Stimulated activated CD8-positive, alpha-beta memory T cell treated with anti-CD3 and anti-CD28 coated beads, Interleukin-12 subunit alpha, Interleukin-12 subunit beta, amount 100 ng/mL, for 1 hour (primary cell): ENCODE data around the gene RPS6KA5.
A peak's percentile ranks its signal among the peaks of the same experiment; 100 is the strongest.
"Not testable (repeated sequence)": the region's sequence is repeated elsewhere in the genome, so short reads cannot be mapped to it uniquely, and the experiment has no call there.

ENCODE experiments used
- DNase-seq: peaks from one replicate; pipeline ENCODE4 v3.0.0-alpha.2; 2020; ENCODE audit warnings: low read depth

The RPS6KA5 gene

DNA sequence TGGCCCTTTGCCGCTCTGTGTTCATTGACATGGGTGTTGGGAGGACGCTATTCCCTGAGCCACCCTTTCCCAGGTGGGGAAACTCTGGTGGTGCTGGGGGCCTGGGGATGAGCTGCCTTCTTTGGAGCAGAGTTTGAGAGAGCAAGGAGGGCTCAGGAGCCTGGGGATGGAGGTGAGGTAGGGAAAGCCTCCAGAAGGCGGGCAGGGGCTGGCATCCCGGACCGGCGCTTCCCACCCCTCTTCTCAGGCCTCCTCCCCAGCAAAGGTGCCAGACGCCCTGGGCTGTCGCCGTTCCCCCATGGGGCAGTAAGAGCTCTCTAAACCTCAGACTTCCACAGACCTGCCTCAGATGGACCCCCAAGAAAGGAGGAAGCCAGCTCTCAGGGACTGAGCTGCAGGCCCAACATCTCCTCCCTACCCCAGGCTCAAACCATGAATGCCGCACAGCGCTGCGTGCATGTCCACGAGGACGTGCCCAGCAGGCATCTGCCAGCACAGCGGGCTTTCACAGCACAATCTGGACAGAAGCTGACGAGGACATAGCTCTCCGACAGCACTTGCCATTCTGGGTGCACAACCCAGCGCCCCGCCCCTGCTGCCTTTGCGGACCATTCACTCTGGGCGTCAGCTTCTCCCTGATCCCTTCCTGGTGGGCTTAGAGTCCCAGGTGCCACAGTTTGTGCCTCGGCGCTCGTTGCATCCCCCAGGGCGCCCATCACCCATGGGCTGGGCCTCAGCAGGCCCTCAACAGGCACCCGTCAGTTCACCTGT is 229.3 kb downstream of the RPS6KA5 start:
- no peak for DNase-seq

- DNase-seq = no peak
These were observed 230.8 kb downstream of the RPS6KA5 start for GRCh38 chr14:90829677-90830076.

DNA sequence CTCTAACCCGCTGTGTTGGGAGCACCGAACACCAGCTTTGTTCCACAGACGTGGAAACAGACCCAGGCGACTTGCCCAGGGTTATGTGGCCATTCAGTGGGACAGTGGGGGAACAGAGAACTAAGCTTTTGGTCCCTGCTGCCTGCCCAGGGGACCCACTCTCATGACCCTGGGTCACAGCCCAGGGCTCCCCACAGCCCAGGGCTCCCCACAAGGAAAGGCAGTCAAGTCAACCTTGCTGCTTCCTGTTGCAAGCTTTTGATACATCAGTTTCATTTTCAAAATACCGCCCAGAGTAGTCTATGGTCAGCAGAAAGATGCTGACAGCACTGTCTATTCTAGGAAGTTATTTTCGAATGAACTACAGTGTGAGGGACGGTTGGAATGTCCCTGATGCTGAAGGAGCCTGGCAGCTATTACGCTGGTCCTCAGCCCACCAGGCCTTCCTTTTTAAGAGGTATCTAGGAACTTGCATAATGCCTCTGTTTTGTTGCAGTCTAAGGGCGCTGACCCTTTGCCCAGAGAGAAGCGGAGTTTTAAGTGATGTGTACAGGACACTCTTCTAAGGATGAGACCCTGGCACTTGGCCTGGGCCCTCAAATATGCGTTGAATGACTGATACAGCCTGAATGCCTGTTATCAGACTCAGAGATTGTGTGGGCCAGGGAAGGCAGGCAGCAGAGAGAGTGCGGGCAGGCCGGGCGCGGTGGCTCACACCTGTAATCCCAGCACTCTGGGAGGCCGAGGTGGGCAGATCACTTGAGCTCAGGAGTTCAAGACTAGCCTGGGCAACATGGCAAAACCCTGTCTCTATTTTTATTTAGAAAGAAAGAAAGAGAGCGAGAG is 231.6 kb downstream of the RPS6KA5 start:
- no peak for DNase-seq

- DNase-seq = peak; percentile 84
These were observed 232.4 kb downstream of the RPS6KA5 start for GRCh38 chr14:90827919-90828610.

DNA sequence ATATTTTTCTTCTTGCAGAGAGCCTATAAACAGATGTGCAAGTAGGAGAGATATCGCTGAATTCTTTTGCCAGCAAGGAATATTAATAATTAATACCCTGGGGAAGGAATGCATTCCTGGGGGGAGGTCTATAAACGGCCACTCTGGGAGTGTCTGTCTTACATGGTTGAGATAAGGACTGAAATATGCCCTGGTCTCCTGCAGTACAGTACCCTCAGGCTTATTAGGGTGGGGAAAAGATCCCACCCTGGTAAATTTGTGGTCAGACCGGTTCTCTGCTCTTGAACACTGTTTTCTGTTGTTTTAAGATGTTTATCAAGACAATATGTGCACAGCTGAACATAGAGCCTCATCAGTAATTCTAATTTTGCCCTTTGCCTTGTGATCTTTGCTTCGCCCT is 236.9 kb downstream of the RPS6KA5 start:
- DNase-seq = not testable (repeated sequence)

DNA sequence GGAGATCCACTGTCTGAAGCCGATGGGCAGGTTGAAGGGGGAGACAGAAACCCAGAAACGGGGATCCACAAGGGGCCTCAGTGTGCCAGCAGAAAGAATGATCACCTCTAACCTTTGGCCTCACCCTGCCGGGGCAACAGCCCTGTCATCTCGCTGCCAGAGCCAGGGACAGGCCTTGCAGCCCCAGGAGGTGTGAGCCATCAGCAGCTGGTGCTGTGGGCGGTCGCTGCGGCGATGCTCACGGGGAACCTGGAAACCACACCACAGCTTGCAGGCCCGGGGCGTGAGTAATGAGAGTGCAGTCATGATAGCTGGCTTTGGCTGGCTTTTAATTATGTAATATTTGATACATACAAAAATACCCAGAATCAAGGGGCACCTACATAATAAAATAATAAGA is 239.5 kb downstream of the RPS6KA5 start:
- peak; percentile 53 for DNase-seq

DNA sequence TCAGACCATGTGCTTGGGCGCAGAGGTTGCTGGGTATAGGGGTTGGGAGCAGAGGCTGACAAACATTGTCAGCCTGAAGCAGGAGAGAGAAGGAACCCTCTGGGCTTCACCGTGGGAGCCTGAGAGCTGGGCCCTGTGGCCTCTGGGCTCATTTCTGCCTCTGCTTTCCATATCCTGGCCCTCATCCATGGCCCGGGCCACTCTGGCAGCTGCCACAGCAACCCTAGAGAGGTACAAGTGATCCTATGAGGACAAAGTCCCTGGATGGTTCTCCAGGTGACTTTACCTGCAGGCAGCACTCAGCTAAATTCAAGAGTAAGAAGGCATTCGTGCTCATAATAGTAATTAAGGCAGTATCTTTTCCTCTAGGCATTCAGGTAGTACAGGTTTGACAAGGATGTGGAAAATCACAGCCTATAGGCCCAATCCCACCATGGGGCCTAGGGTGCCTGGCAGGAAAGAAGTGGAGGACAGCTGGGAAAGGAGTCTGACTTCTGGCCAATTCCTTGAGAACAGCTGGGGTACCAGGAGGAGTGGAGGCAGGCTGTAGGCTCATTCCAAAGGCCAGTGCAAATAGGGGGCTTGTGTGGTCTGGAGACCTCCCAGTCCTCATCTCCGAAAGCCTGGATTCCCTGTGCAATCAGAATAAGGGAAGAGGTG is 240.6 kb downstream of the RPS6KA5 start:
- no peak for DNase-seq

DNA sequence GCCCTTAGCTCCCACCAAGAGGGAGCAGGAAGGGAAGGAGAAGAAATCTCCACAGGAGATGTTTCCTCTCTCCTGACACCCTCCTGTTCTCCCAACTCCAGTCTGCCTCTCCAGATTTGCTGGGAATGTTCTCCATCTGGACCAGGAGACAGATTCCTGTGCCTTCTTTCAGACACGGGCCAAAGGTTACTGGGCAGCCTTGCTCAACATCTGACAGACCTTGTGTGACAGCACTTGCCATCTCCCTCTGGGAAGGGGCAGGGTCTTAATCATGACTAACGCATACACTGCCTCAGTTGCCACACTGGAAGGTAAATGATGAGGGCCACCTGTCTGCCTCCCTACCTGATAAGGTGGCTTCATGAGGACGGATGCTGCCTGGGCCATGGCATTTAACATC is 241.7 kb downstream of the RPS6KA5 start:
- no peak for DNase-seq

DNA sequence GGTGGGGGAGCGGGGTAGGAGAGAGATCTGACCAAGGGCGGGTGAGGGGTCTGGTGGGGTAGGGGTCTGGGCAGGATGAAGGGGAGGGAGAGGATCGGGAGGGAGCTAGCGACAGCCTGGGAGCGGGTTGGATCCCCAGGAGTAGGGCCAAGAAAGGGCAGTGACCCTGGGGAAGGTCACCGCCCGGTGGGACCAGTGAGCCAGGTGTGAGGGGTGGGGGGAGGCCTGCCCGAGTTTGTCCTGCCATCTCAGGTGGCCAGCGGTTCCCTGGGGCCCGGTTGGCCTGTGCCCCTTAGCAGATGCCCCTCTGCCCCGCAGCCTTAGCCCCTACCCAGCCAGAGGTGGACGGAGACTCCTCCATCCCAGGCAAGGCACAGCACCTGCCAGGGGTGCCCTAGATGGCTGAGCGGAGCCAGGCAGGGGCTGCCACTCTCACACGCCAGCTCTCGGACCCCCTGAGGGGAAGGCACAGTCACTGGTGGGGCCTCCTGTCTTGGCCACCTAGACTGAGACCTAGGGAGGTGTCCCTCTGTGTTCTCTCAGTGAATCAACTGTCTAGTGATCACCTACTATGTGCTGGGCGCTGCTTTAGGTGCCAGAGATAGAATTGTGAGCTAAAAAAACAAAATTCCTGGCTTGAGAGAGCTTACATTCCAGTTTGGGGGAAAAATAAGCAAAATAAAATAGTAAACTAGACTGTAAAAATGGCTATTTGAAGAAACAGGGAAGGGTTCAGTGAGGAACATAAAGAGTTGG is 243.6 kb downstream of the RPS6KA5 start:
- DNase-seq = no peak

DNA sequence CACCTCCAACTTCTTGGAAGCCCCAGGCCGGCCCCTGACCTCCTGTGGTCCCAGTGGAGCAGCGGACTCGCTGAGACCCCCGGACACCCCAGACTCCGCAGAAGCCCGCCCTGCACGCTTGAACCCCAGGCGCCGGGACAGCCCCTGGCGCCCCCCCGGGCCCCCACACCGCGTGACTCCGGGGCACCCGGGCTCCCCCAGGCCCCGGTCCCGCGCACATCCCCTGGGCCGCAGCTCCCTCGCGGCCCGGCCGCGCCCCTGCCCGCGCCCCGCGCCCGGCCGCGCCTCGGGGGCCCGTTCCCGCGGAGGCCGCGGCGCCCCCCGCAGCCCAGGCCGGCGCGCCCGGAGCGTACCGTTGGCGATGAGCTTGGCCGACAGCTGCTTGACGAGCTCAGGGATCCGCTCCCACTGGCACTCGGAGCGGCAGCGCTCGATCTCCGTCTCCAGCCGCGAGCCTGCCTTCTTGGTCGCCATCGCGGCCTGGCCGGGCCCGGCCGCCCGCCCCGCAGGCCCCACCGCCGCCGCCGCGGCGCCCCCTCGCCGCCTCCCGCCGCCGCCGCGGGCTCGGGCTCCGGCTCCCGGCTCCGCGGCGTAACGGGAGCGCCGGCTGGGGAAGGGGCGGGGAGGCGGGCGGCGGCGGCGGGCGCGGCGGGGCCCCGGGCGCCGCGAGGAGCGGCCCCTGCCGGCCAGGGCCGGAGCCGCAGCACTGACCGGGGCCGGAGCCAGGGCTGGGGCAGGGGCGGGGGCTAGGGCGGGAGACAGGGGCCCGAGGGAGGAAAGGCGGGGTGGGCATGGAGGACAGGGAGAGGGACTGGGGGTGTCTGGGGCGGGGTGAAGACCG is 244.4 kb downstream of the RPS6KA5 start, which contains the start of gene TTC7B:
Gene TTC7B, minus strand, starts transcription at position 609 of the 841 bp plus-strand sequence. Its CDS starts 135 bp downstream, at position 474.
- DNase-seq = no peak

DNA sequence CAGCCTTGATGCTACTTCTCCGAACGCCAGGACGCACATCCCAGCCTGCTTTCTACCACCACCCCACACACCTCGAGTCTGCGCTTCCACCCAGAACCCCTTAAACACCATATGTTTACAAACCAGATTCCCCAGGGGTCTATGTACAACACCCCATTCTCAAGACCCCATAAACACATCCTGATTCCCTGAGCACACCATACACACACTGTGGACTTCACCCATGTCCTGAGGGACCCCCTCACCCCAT is 244.9 kb downstream of the RPS6KA5 start:
- no peak for DNase-seq

- DNase-seq = no peak
These were observed 245.5 kb downstream of the RPS6KA5 start for GRCh38 chr14:90814806-90815571.

DNA sequence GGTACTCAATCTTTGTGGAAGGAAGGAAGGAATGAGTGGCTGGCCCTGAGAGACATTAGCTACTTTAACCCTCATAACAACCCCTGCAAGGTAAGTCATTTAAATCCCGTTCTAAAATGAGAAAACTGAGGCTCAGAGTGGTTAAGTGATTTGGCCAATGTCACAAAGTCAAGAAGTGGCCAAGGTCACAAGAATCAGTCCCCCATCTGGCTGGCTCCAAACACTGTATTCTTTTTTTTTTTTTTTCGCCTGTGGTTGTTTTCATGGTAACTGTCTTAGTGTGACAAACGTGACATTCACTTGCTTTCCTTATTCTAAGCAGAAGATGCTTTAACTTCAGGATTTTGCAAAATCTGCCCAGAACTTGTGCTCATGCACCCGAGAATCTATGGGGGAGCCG is 247.0 kb downstream of the RPS6KA5 start:
- DNase-seq = no peak

- no peak for DNase-seq
These were observed 248.3 kb downstream of the RPS6KA5 start for GRCh38 chr14:90812109-90812508.

DNA sequence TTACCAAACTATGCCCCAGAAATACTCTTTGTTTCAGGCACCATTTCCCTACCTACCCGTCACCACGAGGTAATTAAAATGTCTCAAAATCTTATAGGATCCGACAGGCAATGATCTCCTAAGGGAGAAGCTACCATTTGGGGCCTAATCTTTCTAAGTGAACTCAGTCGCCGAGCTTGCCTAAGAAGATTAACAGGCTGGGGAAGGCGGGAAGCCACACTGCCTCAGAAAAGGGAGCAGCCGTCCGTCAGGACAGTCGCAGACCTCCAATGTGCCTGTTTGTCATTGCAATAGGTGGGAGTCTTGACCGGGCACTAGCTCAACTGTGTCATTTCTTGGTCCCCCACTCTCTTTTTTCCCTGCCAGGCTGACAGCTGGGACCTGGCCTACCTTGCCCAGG is 248.8 kb downstream of the RPS6KA5 start:
- no peak for DNase-seq

DNA sequence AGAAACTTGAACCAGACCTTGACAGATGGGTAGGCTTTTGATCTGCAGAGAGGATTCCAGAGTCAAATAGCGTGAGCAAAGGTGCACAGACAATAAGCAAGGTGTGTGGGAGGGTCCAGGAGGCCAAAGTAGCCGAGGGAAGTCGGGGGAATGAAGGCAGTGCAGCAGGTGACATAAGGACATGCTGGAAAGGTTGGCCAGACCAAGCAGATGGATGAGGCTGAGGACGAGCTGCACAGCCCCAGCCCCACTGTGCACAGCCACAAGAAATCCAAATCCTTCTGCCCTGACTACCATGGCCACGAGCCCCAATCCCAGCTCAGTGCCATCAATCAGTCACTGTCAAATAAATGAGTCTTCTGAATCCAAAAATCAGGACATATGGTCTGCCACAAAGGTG is 249.6 kb downstream of the RPS6KA5 start:
- no peak for DNase-seq

DNA sequence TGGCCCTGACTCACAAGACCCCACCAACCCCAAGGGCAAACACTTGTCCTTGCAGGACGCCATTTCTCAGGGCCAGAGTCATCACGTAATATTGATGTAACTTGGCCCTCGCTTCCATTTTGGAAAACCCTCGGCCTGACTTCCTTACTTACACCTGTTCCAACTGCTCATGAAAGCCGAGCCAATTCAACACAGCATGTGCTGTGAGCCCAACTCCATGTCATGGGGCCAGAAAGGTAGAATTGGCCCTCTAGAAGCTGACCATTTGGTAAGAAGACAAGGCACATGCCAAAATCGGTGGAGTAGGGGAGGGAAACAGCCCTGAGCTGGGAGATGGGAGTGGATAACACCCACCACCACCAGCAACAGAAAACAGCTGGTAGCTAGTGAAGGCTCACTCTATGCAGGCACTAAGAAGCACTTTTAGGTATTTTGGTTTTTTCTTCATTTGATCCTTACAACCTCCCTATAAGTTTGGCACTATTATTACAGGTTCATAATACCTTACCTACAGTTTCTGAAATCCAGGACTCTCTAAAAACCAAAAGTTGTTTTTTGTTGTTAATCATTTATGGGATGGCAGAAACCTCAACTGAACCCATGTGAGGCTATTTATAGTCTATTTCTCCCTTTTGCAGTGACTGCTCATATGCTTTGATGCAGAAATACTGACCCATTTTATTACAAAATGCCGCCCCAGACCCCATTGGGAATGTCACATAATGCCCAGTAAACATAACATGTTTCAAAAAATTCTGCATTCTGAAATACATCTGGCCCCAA is 250.7 kb downstream of the RPS6KA5 start:
- no peak for DNase-seq

GRCh38 chr14:90808759-90809529 is 251.5 kb downstream of the RPS6KA5 start:
- DNase-seq = no peak
